H1 (cell line): ENCODE measurements around the gene TXNDC2. TPM values are rescaled to one million over a fixed set of nuclear protein-coding genes. Genes with fewer than 3 reads are reported as not detected.

Experiments
- CTCF ChIA-PET: fragments of 300-600 bp; sonication (Branson Sonifier 250); formaldehyde crosslinking; loops from one replicate; lab custom pipeline; 2021; ENCODE audit not compliant: partially characterized antibody; lab: Charles Lee
- POLR2A ChIA-PET: fragments of 300-600 bp; sonication (Branson Sonifier 250); formaldehyde crosslinking; loops from one replicate; lab custom pipeline; 2021; ENCODE audit warnings: inconsistent platforms; ENCODE audit not compliant: partially characterized antibody; lab: Charles Lee
- DNase-seq, 2 experiments: peaks; one replicate each; pipeline versions ENCODE4 v3.0.0 to v3.0.0-alpha.2; 2010 to 2022; ENCODE audit warnings: low spot score in 2 of 2, low read depth in 1 of 2, mixed read lengths in 1 of 2
- FAIRE-seq: peaks from 2 replicates; lab custom pipeline; 2011; peaks lifted over from hg19 to GRCh38; lab: Jason Lieb, UNC
- H2AFZ ChIP-seq: 2 replicates; pipeline ENCODE4 v1.8.1; 2012; ENCODE audit warnings: low read length, inconsistent platforms
- H2AK5ac ChIP-seq: 2 replicates; pipeline ENCODE4 v1.6.1; 2013; ENCODE audit warnings: low read depth, low read length
- H2BK120ac ChIP-seq: replicated peaks from 2 replicates; pipeline ENCODE3; 2013; ENCODE audit warnings: low read depth, low read length, inconsistent platforms
- H2BK12ac ChIP-seq: 2 replicates; pipeline ENCODE4 v1.6.1; 2013; ENCODE audit warnings: low read depth, low read length
- H2BK15ac ChIP-seq: 2 replicates; pipeline ENCODE4 v1.6.1; 2013; ENCODE audit warnings: low read length
- H2BK20ac ChIP-seq: 2 replicates; pipeline ENCODE4 v1.6.1; 2013; ENCODE audit warnings: low read length
- H2BK5ac ChIP-seq: 2 replicates; pipeline ENCODE4 v1.6.1; 2013; ENCODE audit warnings: low read depth, low read length
- H3K14ac ChIP-seq: 2 replicates; pipeline ENCODE4 v1.6.1; 2013; ENCODE audit warnings: inconsistent platforms; ENCODE audit not compliant: insufficient read length
- H3K18ac ChIP-seq: 2 replicates; pipeline ENCODE4 v1.6.1; 2013; ENCODE audit warnings: low read length; ENCODE audit errors: extremely low read depth
- H3K23ac ChIP-seq: 2 replicates; pipeline ENCODE4 v1.6.1; 2013; ENCODE audit warnings: inconsistent platforms; ENCODE audit not compliant: insufficient read length
- H3K23me2 ChIP-seq: 2 replicates; pipeline ENCODE4 v1.6.1; 2013; ENCODE audit warnings: low read depth, low read length
- H3K27ac ChIP-seq: 2 replicates; pipeline ENCODE4 v1.6.1; 2011; ENCODE audit warnings: low read depth, low read length, inconsistent platforms
- H3K27me3 ChIP-seq, 4 experiments: replicated peaks in 1 of 4; 1 replicate in 1 of 4; 2 replicates in 3 of 4; pipeline versions ENCODE4 v1.6.1 to v1.8.1; 2011 to 2013; ENCODE audit warnings: low read length in 3 of 4, mild to moderate bottlenecking in 3 of 4, inconsistent platforms in 2 of 4, mixed read lengths in 2 of 4, moderate library complexity in 1 of 4; ENCODE audit not compliant: control insufficient read depth in 3 of 4, insufficient read depth in 3 of 4; ENCODE audit errors: extremely low read depth in 1 of 4
- H3K36me3 ChIP-seq, 4 experiments: 2 replicates each; pipeline versions ENCODE4 v1.6.1 to v1.8.1; 2011 to 2013; ENCODE audit warnings: mild to moderate bottlenecking in 4 of 4, low read length in 3 of 4, moderate library complexity in 2 of 4, control low read depth in 1 of 4, inconsistent platforms in 1 of 4; ENCODE audit not compliant: insufficient read depth in 4 of 4, control insufficient read depth in 2 of 4
- H3K4ac ChIP-seq: replicated peaks from 2 replicates; pipeline ENCODE3; 2013; ENCODE audit warnings: low read length, low read depth, mixed read lengths, inconsistent platforms; ENCODE audit not compliant: insufficient read length
- H3K4me1 ChIP-seq, 4 experiments: replicated peaks in 1 of 4; 1 replicate in 1 of 4; 2 replicates in 3 of 4; pipeline versions ENCODE4 v1.6.1 to v1.8.1; 2011 to 2013; ENCODE audit warnings: low read length in 3 of 4, inconsistent platforms in 2 of 4, mixed read lengths in 1 of 4; ENCODE audit not compliant: insufficient read depth in 4 of 4, control insufficient read depth in 3 of 4
- H3K4me2 ChIP-seq, 2 experiments: 2 replicates each; pipeline versions ENCODE4 v1.6.1 to v1.8.1; 2011 to 2013; ENCODE audit warnings: low read depth in 2 of 2, low read length in 2 of 2, control low read depth in 1 of 2, inconsistent platforms in 1 of 2, mild to moderate bottlenecking in 1 of 2; ENCODE audit not compliant: insufficient read depth in 1 of 2
- H3K4me3 ChIP-seq, 4 experiments: fragments of 200-600, 300-600 bp in 1 of 4; sonication (generic), shearing (Covaris generic), sonication (Bioruptor Twin) in 1 of 4; 2 replicates each; pipeline versions ENCODE4 v1.5.1 to v1.8.1; 2011 to 2016; ENCODE audit warnings: low read length in 4 of 4, low read depth in 3 of 4, control low read depth in 2 of 4, inconsistent platforms in 2 of 4, mild to moderate bottlenecking in 2 of 4, mixed read lengths in 1 of 4, moderate library complexity in 1 of 4; ENCODE audit not compliant: insufficient read depth in 2 of 4; ENCODE audit errors: extremely low read depth in 1 of 4
- H3K56ac ChIP-seq: replicated peaks from 2 replicates; pipeline ENCODE3; 2013; ENCODE audit warnings: low read depth, mild to moderate bottlenecking, mixed read lengths, low read length, inconsistent platforms; ENCODE audit not compliant: insufficient read length
- H3K79me1 ChIP-seq: 2 replicates; pipeline ENCODE4 v1.6.1; 2013; ENCODE audit warnings: low read depth, low read length, control low read depth
- H3K79me2 ChIP-seq, 2 experiments: 2 replicates each; pipeline versions ENCODE4 v1.6.1 to v1.8.1; 2012 to 2013; ENCODE audit warnings: low read length in 2 of 2, mild to moderate bottlenecking in 2 of 2, inconsistent platforms in 1 of 2; ENCODE audit not compliant: insufficient read depth in 2 of 2, control insufficient read depth in 1 of 2
- H3K9ac ChIP-seq, 4 experiments: replicated peaks in 1 of 4; 1 replicate in 1 of 4; 2 replicates in 3 of 4; pipeline versions ENCODE4 v1.6.1 to v1.8.1; 2011 to 2013; ENCODE audit warnings: low read depth in 3 of 4, low read length in 3 of 4, control low read depth in 2 of 4, mild to moderate bottlenecking in 2 of 4, moderate library complexity in 2 of 4, inconsistent platforms in 1 of 4; ENCODE audit errors: extremely low read depth in 1 of 4
- H3K9me3 ChIP-seq, 2 experiments: 2 replicates each; pipeline versions ENCODE4 v1.6.1 to v1.8.1; 2012 to 2013; ENCODE audit warnings: mild to moderate bottlenecking in 2 of 2, moderate library complexity in 2 of 2, control low read depth in 1 of 2, inconsistent platforms in 1 of 2, low read depth in 1 of 2, low read length in 1 of 2, mixed read lengths in 1 of 2; ENCODE audit not compliant: insufficient read depth in 2 of 2
- H4K20me1 ChIP-seq, 2 experiments: replicated peaks in 1 of 2; 2 replicates each; pipeline versions ENCODE3 to v1.8.1; 2011 to 2013; ENCODE audit warnings: inconsistent platforms in 2 of 2, low read length in 2 of 2, mild to moderate bottlenecking in 1 of 2; ENCODE audit not compliant: insufficient read depth in 2 of 2, control insufficient read depth in 1 of 2
- H4K5ac ChIP-seq: 2 replicates; pipeline ENCODE4 v1.6.1; 2013; ENCODE audit warnings: low read length, low read depth, mixed read lengths, inconsistent platforms; ENCODE audit not compliant: insufficient read length
- H4K8ac ChIP-seq: 2 replicates; pipeline ENCODE4 v1.8.0; 2013; ENCODE audit warnings: mild to moderate bottlenecking, moderate library complexity, low read length, inconsistent platforms; ENCODE audit not compliant: insufficient read depth; ENCODE audit errors: extremely low read depth
- H4K91ac ChIP-seq: replicated peaks from 2 replicates; pipeline ENCODE3; 2013; ENCODE audit warnings: low read length, mixed read lengths, inconsistent platforms; ENCODE audit not compliant: insufficient read length
- BACH1 ChIP-seq: IDR thresholded peaks from 2 replicates; pipeline ENCODE4 v1.6.1; 2012; ENCODE audit warnings: low read length, improper control_type of control experiment
- JUND ChIP-seq: IDR thresholded peaks from 2 replicates; pipeline ENCODE4 v1.6.1; 2011; ENCODE audit warnings: mild to moderate bottlenecking, improper control_type of control experiment, low read length
- MAFK ChIP-seq: IDR thresholded peaks from 2 replicates; pipeline ENCODE4 v1.6.1; 2012; ENCODE audit warnings: low read depth, mild to moderate bottlenecking, improper control_type of control experiment, low read length
- SIX5 ChIP-seq: IDR thresholded peaks from 2 replicates; pipeline ENCODE4 v1.6.1; 2011; ENCODE audit warnings: mild to moderate bottlenecking, low read depth, low read length
- WGBS, 2 experiments: shearing (Covaris generic) in 1 of 2; methylation state at CpG; one replicate each; pipeline versions ENCODE4 v1.1.6 to v1.1.7; 2013 to 2015; ENCODE audit warnings: low lambda C conversion rate in 2 of 2, mixed read lengths in 2 of 2, inconsistent platforms in 1 of 2, low coverage in 1 of 2, missing lambda C conversion rate in 1 of 2; ENCODE audit not compliant: insufficient replicate concordance in 2 of 2, insufficient coverage in 1 of 2, insufficient read length in 1 of 2; ENCODE audit errors: extremely low coverage in 1 of 2, missing lambda C conversion rate in 1 of 2; 5-methylcytosine and 5-hydroxymethylcytosine counted together
- polyA plus RNA-seq, 7 experiments: library from polyadenylated mRNA; depleted of rRNA in 3 of 7; stranded (reverse) in 5 of 7; unstranded in 2 of 7; fragments of >200 nt in 5 of 7; fragments of 200-250 nt in 2 of 7; gene quantifications; 1 replicate in 5 of 7; 2 replicates in 1 of 7; 4 replicates in 1 of 7; pipeline versions ENCODE4 v1.2.1 to v1.2.3, GENCODE V29; 2011 to 2013; ENCODE audit warnings: missing spikeins in 2 of 7, mixed read lengths in 2 of 7
- total RNA-seq: library from RNA; stranded (reverse); fragmentation: NEBNext Ultra II Directional; extraction: Animal tissue kit (Norgen Biotek cat#: 25700); gene quantifications from 2 replicates; pipeline ENCODE4 v1.2.1, GENCODE V29; 2021

Gene TXNDC2
- total and polyA plus RNA-seq, 2 of the 8 experiments (the other 6 are each of a cell fraction or from before 2014, with no cell fraction given): 0.09 TPM; not detected in 1

DNA sequence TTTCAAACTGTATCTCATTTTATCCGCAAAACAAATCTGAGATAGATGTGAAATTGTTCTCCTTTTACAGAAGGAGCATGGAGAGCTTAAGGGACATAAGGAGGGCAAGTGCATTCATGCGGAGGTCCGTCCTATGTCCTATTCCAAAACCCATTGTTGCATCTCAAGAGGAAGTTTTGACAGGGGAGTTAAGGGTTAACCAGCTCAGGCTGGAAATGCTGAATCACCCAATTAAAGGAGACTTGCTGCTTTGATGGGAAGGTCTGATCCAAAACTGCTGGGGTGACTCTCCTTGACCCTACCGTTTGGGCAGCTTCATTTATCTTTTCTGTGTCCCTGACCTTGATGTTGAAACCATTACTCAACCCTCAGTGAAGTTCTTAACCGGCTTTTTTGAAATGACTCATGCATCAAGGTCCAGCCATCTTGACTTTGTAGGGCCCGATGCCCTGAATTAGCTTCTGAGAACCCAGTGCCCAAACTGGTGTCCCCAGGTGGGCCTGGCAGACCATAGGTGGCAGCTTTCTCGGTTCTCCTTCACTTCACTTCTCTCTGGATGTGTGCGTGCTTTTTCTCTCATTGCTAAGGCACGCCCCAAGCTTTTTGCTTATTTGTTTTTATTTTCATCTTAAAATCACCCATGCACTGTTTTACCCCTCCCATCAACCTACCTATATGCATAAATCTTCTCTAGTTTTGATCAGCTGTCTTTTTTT lies 15.9 kb upstream of the TXNDC2 start:
- no peak overlapping the region for H2BK20ac ChIP-seq
- no peak overlapping the region for H4K8ac ChIP-seq
- H2BK15ac ChIP-seq: no peak overlapping the region; the same call in 1 of the 2 replicates
- no peak overlapping the region for H3K14ac ChIP-seq
- H3K23me2 ChIP-seq: no peaks in the 10 kb centered on the region
- POLR2A ChIA-PET: interaction anchor here (0.6 to 1.8 kb wide), 4 partner anchors 10 to 812 kb away, joined by 3 to 6 read pairs (median 4); partner anchors contain the start of gene VAPA
- no peak overlapping the region for H2AK5ac ChIP-seq
- H3K4me2 ChIP-seq: 0 out of 4 replicates have a peak overlapping the region, but pooled peaks of 1 of the 2 experiments have one; percentile 21
- FAIRE-seq: no peak
- H3K18ac ChIP-seq: peak overlapping the region; percentile 71
- peaks cover 0 to 14% (median 7%) of the 10 kb centered on the region in 4 experiments; a peak in 4 of 7 replicates for H3K4me1 ChIP-seq
- H3K9me3 ChIP-seq: peaks cover 12 to 14% of the 10 kb centered on the region in 2 experiments; a peak in 3 of 4 replicates
- TF ChIP-seq MAFK: peak; percentile 79
- peak; percentile 49; the same call in 1 of the 2 replicates for TF ChIP-seq JUND
- TF ChIP-seq BACH1: peak; percentile 86
- no peak for TF ChIP-seq SIX5
- H2BK12ac ChIP-seq: peak overlapping the region; percentile 50; the same call in 1 of the 2 replicates
- no peak overlapping the region for H3K23ac ChIP-seq
- CTCF ChIA-PET: interaction anchor here (0.6 to 2.2 kb wide), 6 partner anchors 9 to 157 kb away, joined by 3 to 7 read pairs (median 4); no protein-coding TSS in a partner anchor
- H2BK120ac ChIP-seq: no peak overlapping the region
- 84% methylated on average over 9 of the region's 9 CpGs; no CpG with 5 or more reads in 1 of the 2 experiments for WGBS, 2 experiments
- no peak overlapping the region for H3K4me3 ChIP-seq
- H4K91ac ChIP-seq: no peak overlapping the region
- H3K79me1 ChIP-seq: no peaks in the 10 kb centered on the region
- H2BK5ac ChIP-seq: no peak overlapping the region
- no peak for DNase-seq
- H3K27ac ChIP-seq: no peak overlapping the region
- H3K4ac ChIP-seq: no peak overlapping the region
- H2AFZ ChIP-seq: peak overlapping the region; percentile 74
- H4K20me1 ChIP-seq: no peaks in the 10 kb centered on the region
- no peak overlapping the region for H3K56ac ChIP-seq
- no peak overlapping the region for H4K5ac ChIP-seq
- H3K9ac ChIP-seq: no peak overlapping the region; a peak in 1 of 7 replicates
- H3K79me2 ChIP-seq: no peaks in the 10 kb centered on the region
- H3K27me3 ChIP-seq: peaks cover 0 to 2% (median 0%) of the 10 kb centered on the region in 4 experiments; a peak in 1 of 7 replicates
- H3K36me3 ChIP-seq: no peaks in the 10 kb centered on the region
